ENCODE results near the gene MAML3. TPM values are rescaled to one million over a fixed set of nuclear protein-coding genes. Genes with fewer than 3 reads are reported as not detected.

MAML3 gene
- polyA plus RNA-seq, 2 donors = 3.7 to 3.8 TPM

DNA sequence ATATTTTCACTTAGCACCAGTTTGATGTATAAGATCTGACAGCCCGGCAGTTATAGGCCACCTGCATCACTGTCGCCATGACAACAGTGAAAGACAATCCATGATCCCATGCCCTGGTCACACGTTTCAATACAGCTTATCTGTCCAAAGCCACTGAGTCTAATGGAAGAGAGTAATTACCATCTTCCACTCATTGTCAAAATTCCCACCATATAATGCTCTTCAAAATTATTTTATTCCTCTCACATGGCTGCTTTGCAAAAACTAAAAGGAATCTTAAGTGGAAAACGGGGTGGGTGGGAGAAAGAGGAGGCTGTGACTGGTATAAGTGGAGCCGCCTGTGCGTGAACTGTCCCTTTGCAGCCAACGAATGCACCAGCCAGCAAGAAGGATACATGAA lies 44.2 kb downstream of the MAML3 start:
- Histone ChIP-seq H3K9me3 (ENCODE audit: control insufficient read depth in 2 of 2, insufficient read depth in 1 of 2, low read depth in 1 of 2, low read length in 1 of 2) (no peaks in the 10 kb centered on the region), H3K4me3 (ENCODE audit: low read depth in 1 of 2, low read length in 2 of 2) (no peak overlapping the region), H3K4me1 (ENCODE audit: control insufficient read depth in 2 of 2, insufficient read depth in 2 of 2, low read length in 1 of 2) (peaks cover 0 to 4% of the 10 kb centered on the region in 2 donors), H3K27me3 (ENCODE audit: control insufficient read depth in 1 of 2, insufficient read depth in 2 of 2, low read length in 2 of 2) (no peaks in the 10 kb centered on the region), H3K36me3 (ENCODE audit: control insufficient read depth in 2 of 2, insufficient read depth in 2 of 2, low read length in 1 of 2) (no peaks in the 10 kb centered on the region), H3K27ac (ENCODE audit: low read depth in 2 of 2, low read length in 1 of 2) (no peak overlapping the region)
- 81 to 88% methylated on average over 7 of the region's 7 CpGs for WGBS, 2 donors

DNA sequence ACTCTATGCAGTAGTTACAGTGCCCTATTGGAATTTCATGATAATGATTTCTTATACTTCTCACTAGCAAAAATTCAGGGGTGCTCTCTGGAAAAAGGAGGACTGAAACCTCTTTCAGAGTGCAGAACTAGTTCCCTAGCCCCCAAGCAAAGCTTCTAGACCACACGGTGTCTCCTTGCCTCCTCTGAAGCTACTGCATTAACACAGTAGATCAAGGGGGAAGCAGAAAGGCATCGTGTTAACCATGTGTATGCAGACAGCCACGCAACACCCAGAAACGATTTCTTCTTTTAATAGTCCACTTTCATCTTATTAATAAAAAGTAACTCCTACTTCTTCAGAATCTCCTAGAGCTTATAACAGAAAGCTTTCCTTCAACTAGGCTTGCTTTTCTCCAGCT lies 44.7 kb downstream of the MAML3 start:
- H3K9me3 ChIP-seq (ENCODE audit: control insufficient read depth in 2 of 2, insufficient read depth in 1 of 2, low read depth in 1 of 2, low read length in 1 of 2) = no peaks in the 10 kb centered on the region
- H3K36me3 ChIP-seq (ENCODE audit: control insufficient read depth in 2 of 2, insufficient read depth in 2 of 2, low read length in 1 of 2) = no peaks in the 10 kb centered on the region
- H3K27ac ChIP-seq (ENCODE audit: low read depth in 2 of 2, low read length in 1 of 2) = no peak overlapping the region
- H3K27me3 ChIP-seq (ENCODE audit: control insufficient read depth in 1 of 2, insufficient read depth in 2 of 2, low read length in 2 of 2) = no peaks in the 10 kb centered on the region
- 79 to 80% methylated on average over 4 of the region's 4 CpGs for WGBS, 2 donors
- H3K4me1 ChIP-seq (ENCODE audit: control insufficient read depth in 2 of 2, insufficient read depth in 2 of 2, low read length in 1 of 2) = peaks cover 0 to 4% of the 10 kb centered on the region in 2 donors
- no peak overlapping the region for H3K4me3 ChIP-seq (ENCODE audit: low read depth in 1 of 2, low read length in 2 of 2)

DNA sequence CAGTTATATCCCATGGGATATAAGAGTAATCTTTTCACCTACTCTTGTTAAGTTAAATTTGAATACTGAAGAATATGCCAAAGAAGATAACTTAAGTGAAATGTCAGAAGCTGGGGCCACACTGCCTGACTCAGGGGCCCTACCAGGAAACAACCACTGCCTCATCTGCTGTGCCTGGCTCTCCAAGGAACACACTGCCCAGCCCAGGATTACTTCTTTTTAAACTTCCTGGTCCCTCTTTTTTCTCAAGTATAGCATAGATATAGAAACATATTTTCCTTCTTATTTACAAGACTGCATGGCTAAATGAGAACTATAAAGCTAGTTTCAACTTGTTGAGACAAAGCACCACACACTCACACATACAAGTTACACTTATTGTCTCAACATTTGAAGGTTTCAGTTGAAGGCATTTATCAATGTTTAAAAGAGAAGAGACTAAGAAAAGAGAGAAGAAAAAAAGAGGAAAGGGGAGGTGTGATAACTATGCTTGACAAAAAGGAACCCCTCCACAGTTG lies 45.2 kb downstream of the MAML3 start:
- no peaks in the 10 kb centered on the region for H3K27me3 ChIP-seq (ENCODE audit: control insufficient read depth in 1 of 2, insufficient read depth in 2 of 2, low read length in 2 of 2)
- no peaks in the 10 kb centered on the region for H3K9me3 ChIP-seq (ENCODE audit: control insufficient read depth in 2 of 2, insufficient read depth in 1 of 2, low read depth in 1 of 2, low read length in 1 of 2)
- H3K4me1 ChIP-seq (ENCODE audit: control insufficient read depth in 2 of 2, insufficient read depth in 2 of 2, low read length in 1 of 2) = peaks cover 0 to 4% of the 10 kb centered on the region in 2 donors
- peak overlapping the region in 1 of 2 donors; percentile 47 for H3K27ac ChIP-seq (ENCODE audit: low read depth in 2 of 2, low read length in 1 of 2)
- no peaks in the 10 kb centered on the region for H3K36me3 ChIP-seq (ENCODE audit: control insufficient read depth in 2 of 2, insufficient read depth in 2 of 2, low read length in 1 of 2)
- no peak overlapping the region for H3K4me3 ChIP-seq (ENCODE audit: low read depth in 1 of 2, low read length in 2 of 2)

DNA sequence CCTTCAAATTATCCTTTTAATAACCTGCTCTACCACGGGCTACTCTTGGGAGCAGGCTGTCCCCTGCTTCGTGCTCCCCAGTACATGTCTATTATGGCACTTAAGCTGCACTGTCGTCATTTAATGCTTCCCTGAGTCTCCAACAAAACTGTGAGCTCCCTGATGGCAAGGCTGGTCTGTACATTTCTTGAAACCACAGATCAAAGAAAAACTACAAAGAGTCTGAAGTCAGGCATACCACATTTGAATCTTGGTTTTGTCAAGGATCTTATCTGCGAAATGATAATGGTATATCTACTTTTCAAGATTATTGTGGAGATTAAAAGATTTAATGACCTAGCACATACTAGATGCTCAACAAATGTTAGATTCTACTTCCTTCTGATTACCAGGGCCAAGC lies 45.7 kb downstream of the MAML3 start:
- 45 to 65% methylated on average over 4 of the region's 4 CpGs for WGBS, 2 donors
- Histone ChIP-seq H3K27ac (ENCODE audit: low read depth in 2 of 2, low read length in 1 of 2) (peak overlapping the region in 1 of 2 donors; percentile 64), H3K9me3 (ENCODE audit: control insufficient read depth in 2 of 2, insufficient read depth in 1 of 2, low read depth in 1 of 2, low read length in 1 of 2) (no peaks in the 10 kb centered on the region), H3K36me3 (ENCODE audit: control insufficient read depth in 2 of 2, insufficient read depth in 2 of 2, low read length in 1 of 2) (no peaks in the 10 kb centered on the region), H3K4me1 (ENCODE audit: control insufficient read depth in 2 of 2, insufficient read depth in 2 of 2, low read length in 1 of 2) (peaks cover 0 to 4% of the 10 kb centered on the region in 2 donors), H3K4me3 (ENCODE audit: low read depth in 1 of 2, low read length in 2 of 2) (no peak overlapping the region), H3K27me3 (ENCODE audit: control insufficient read depth in 1 of 2, insufficient read depth in 2 of 2, low read length in 2 of 2) (no peaks in the 10 kb centered on the region)

DNA sequence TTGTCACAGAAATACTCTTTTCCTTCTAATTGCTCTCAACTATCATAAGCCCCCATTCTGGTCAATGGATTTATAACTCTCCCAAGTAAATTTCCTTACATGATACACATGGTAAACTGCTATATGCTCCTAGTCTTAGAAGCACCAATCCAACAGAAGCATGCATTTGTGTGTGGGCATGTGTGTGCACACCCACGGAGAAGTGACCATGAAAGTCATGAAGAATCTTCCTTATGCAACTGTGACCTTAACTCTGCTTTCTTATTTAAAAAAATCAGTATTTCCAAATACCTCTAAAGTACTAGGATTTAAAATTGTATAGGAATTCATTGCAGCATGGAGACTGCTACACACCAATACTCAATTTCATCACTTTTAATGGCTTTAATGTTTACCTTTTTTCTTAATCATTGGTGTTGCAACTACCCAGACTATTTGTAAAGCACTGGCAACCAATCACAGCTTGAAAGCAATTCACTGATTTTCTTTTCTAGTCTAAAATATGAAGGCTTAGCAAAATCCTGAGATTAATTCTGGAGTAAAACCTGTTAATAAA lies 47.6 kb downstream of the MAML3 start:
- no peaks in the 10 kb centered on the region for H3K36me3 ChIP-seq (ENCODE audit: control insufficient read depth in 2 of 2, insufficient read depth in 2 of 2, low read length in 1 of 2)
- no peaks in the 10 kb centered on the region for H3K9me3 ChIP-seq (ENCODE audit: control insufficient read depth in 2 of 2, insufficient read depth in 1 of 2, low read depth in 1 of 2, low read length in 1 of 2)
- no peak overlapping the region for H3K4me3 ChIP-seq (ENCODE audit: low read depth in 1 of 2, low read length in 2 of 2)
- H3K27ac ChIP-seq (ENCODE audit: low read depth in 2 of 2, low read length in 1 of 2) = no peak overlapping the region
- no peaks in the 10 kb centered on the region for H3K27me3 ChIP-seq (ENCODE audit: control insufficient read depth in 1 of 2, insufficient read depth in 2 of 2, low read length in 2 of 2)
- 52 to 56% methylated on average over 1 of the region's 1 CpG for WGBS, 2 donors
- H3K4me1 ChIP-seq (ENCODE audit: control insufficient read depth in 2 of 2, insufficient read depth in 2 of 2, low read length in 1 of 2) = peaks cover 0 to 4% of the 10 kb centered on the region in 2 donors

DNA sequence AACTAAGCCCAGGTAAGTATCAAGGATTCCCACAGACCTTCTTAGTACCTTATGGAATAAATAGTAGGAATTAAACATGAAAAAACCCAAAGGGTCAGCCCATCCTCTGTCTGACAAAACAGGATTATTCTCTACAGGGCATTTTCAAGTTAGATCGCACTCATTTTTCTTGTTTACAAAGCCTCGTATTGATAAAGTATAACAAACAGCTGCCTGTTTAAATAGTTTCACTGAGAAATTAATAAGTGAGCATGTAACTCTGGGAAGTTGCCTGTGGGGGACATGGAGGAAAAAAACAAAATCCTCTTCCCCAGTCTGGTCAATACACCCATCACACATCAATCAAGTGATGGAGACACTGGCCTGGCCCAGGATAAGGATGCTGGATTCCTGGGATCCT lies 48.5 kb downstream of the MAML3 start:
- Histone ChIP-seq H3K4me1 (ENCODE audit: control insufficient read depth in 2 of 2, insufficient read depth in 2 of 2, low read length in 1 of 2) (peaks cover 0 to 4% of the 10 kb centered on the region in 2 donors), H3K27ac (ENCODE audit: low read depth in 2 of 2, low read length in 1 of 2) (no peak overlapping the region), H3K9me3 (ENCODE audit: control insufficient read depth in 2 of 2, insufficient read depth in 1 of 2, low read depth in 1 of 2, low read length in 1 of 2) (no peaks in the 10 kb centered on the region), H3K36me3 (ENCODE audit: control insufficient read depth in 2 of 2, insufficient read depth in 2 of 2, low read length in 1 of 2) (no peaks in the 10 kb centered on the region), H3K4me3 (ENCODE audit: low read depth in 1 of 2, low read length in 2 of 2) (no peak overlapping the region), H3K27me3 (ENCODE audit: control insufficient read depth in 1 of 2, insufficient read depth in 2 of 2, low read length in 2 of 2) (no peaks in the 10 kb centered on the region)
- WGBS, 2 donors = 78 to 87% methylated on average over 2 of the region's 2 CpGs

DNA sequence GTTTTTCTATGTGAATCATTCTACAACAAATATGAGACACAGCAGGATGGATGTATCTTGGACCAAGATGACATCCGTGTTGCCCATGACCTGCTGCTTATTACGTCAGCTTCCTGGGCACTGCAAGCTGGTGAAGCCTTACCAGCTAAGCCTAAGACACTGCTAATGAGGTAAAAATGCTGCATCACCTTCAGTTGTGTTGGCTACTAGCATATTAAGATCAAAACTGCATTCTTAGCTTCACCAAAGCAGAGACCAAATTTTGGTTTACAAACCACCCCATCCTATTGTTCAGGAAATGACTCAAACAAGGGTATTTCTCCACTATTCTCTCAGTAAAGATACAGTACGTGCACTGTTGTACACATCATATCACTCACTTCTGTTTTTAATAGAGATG lies 50.3 kb downstream of the MAML3 start:
- Histone ChIP-seq H3K27me3 (ENCODE audit: control insufficient read depth in 1 of 2, insufficient read depth in 2 of 2, low read length in 2 of 2) (no peaks in the 10 kb centered on the region), H3K4me3 (ENCODE audit: low read depth in 1 of 2, low read length in 2 of 2) (no peak overlapping the region), H3K9me3 (ENCODE audit: control insufficient read depth in 2 of 2, insufficient read depth in 1 of 2, low read depth in 1 of 2, low read length in 1 of 2) (no peaks in the 10 kb centered on the region), H3K4me1 (ENCODE audit: control insufficient read depth in 2 of 2, insufficient read depth in 2 of 2, low read length in 1 of 2) (peaks cover 0 to 6% of the 10 kb centered on the region in 2 donors), H3K36me3 (ENCODE audit: control insufficient read depth in 2 of 2, insufficient read depth in 2 of 2, low read length in 1 of 2) (no peaks in the 10 kb centered on the region), H3K27ac (ENCODE audit: low read depth in 2 of 2, low read length in 1 of 2) (no peak overlapping the region)
- 66 to 70% methylated on average over 3 of the region's 3 CpGs for WGBS, 2 donors

DNA sequence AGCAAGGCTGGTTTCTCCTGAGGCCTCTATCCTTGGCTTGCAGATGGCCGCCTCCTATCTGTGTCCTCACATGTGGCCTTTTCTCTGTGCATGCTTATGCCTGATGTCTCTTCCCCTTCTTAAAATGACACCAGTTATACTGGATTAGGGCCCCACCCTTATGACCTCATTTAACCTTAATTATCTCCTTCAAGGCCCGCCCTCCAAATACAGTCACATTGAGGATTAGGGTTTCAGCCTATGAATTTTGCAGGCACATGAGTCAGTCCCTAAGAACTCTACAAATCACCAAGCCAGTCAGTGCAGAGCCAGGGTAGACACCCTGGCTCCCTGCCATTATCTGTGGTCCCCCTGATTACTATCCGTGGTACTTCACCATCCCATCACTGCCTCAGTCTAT lies 51.6 kb downstream of the MAML3 start:
- 86 to 87% methylated on average over 3 of the region's 3 CpGs for WGBS, 2 donors
- H3K4me1 ChIP-seq (ENCODE audit: control insufficient read depth in 2 of 2, insufficient read depth in 2 of 2, low read length in 1 of 2) = peaks cover 0 to 5% of the 10 kb centered on the region in 2 donors
- no peak overlapping the region for H3K4me3 ChIP-seq (ENCODE audit: low read depth in 1 of 2, low read length in 2 of 2)
- no peaks in the 10 kb centered on the region for H3K27me3 ChIP-seq (ENCODE audit: control insufficient read depth in 1 of 2, insufficient read depth in 2 of 2, low read length in 2 of 2)
- H3K36me3 ChIP-seq (ENCODE audit: control insufficient read depth in 2 of 2, insufficient read depth in 2 of 2, low read length in 1 of 2) = no peaks in the 10 kb centered on the region
- no peaks in the 10 kb centered on the region for H3K9me3 ChIP-seq (ENCODE audit: control insufficient read depth in 2 of 2, insufficient read depth in 1 of 2, low read depth in 1 of 2, low read length in 1 of 2)
- H3K27ac ChIP-seq (ENCODE audit: low read depth in 2 of 2, low read length in 1 of 2) = peak overlapping the region in 1 of 2 donors; percentile 54

DNA sequence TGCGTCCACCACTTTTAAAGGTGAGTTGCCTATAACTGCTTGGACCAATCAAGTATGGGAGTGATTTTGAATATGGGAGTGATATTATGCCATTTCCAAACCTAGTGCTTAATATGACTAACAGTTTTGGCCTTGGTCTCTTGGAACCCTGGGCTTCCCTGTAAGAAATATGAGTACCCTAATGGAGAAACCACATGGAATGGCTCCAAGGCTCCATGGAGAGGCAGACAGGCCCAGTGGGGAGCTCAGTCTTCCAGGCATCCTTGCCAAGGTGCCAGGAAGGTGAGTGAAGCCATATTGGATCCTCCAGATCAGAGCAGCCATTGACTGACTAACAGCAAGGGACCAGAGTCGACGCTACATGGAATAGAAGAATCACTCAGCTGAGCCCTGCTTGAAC lies 53.2 kb downstream of the MAML3 start:
- Histone ChIP-seq H3K36me3 (ENCODE audit: control insufficient read depth in 2 of 2, insufficient read depth in 2 of 2, low read length in 1 of 2) (no peaks in the 10 kb centered on the region), H3K9me3 (ENCODE audit: control insufficient read depth in 2 of 2, insufficient read depth in 1 of 2, low read depth in 1 of 2, low read length in 1 of 2) (no peaks in the 10 kb centered on the region), H3K27ac (ENCODE audit: low read depth in 2 of 2, low read length in 1 of 2) (no peak overlapping the region), H3K27me3 (ENCODE audit: control insufficient read depth in 1 of 2, insufficient read depth in 2 of 2, low read length in 2 of 2) (no peaks in the 10 kb centered on the region), H3K4me1 (ENCODE audit: control insufficient read depth in 2 of 2, insufficient read depth in 2 of 2, low read length in 1 of 2) (peaks cover 0 to 5% of the 10 kb centered on the region in 2 donors), H3K4me3 (ENCODE audit: low read depth in 1 of 2, low read length in 2 of 2) (no peak overlapping the region)
- 94 to 98% methylated on average over 3 of the region's 3 CpGs for WGBS, 2 donors

DNA sequence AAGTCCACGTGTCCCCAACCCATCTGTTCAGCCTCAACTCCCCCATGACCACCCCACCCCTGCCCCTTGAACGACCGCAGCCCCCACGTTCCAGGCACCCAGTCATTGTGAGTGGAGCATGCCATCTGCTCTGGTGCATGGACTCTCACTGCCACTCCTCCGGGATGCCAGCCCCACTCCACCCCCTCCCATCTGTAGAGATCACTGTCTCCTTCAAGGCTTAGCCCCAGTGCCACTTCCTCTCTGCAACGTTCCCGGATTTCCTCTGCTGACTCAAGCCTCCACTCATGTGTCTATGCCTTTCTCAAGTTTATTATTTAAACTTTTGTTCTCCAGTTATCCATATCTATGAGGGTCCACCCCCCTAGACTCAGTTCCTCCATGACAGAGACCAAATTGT lies 54.0 kb downstream of the MAML3 start:
- WGBS, 2 donors = 56 to 61% methylated on average over 7 of the region's 7 CpGs
- no peak overlapping the region for H3K27ac ChIP-seq (ENCODE audit: low read depth in 2 of 2, low read length in 1 of 2)
- H3K36me3 ChIP-seq (ENCODE audit: control insufficient read depth in 2 of 2, insufficient read depth in 2 of 2, low read length in 1 of 2) = no peaks in the 10 kb centered on the region
- no peaks in the 10 kb centered on the region for H3K9me3 ChIP-seq (ENCODE audit: control insufficient read depth in 2 of 2, insufficient read depth in 1 of 2, low read depth in 1 of 2, low read length in 1 of 2)
- H3K4me1 ChIP-seq (ENCODE audit: control insufficient read depth in 2 of 2, insufficient read depth in 2 of 2, low read length in 1 of 2) = peaks cover 0 to 5% of the 10 kb centered on the region in 2 donors
- H3K27me3 ChIP-seq (ENCODE audit: control insufficient read depth in 1 of 2, insufficient read depth in 2 of 2, low read length in 2 of 2) = no peaks in the 10 kb centered on the region
- H3K4me3 ChIP-seq (ENCODE audit: low read depth in 1 of 2, low read length in 2 of 2) = no peak overlapping the region
